MM.1S (cell line): ENCODE results near the gene SPAST.
"Not testable (repeated sequence)": the region's sequence is repeated elsewhere in the genome, so short reads cannot be mapped to it uniquely, and the experiment has no call there.

Experiments
- DNase-seq: peaks from one replicate; pipeline ENCODE4 v3.0.0-alpha.2; 2015
- H2AFZ ChIP-seq: fragments of 300-600 bp; sonication (generic); 2 replicates; pipeline ENCODE4 v1.6.0; 2016; ENCODE audit warnings: antibody characterized with exemption, low read length
- H3F3A ChIP-seq: fragments of 300-600 bp; sonication (generic); 2 replicates; pipeline ENCODE4 v1.6.1; 2016; ENCODE audit warnings: mild to moderate bottlenecking, antibody characterized with exemption, low read length, moderate library complexity, mixed read lengths; ENCODE audit not compliant: insufficient read depth
- H3K27ac ChIP-seq: fragments of 300-600 bp; sonication (generic); 2 replicates; pipeline ENCODE4 v1.5.1; 2016; ENCODE audit warnings: mild to moderate bottlenecking, low read length
- H3K27me3 ChIP-seq: fragments of 300-600 bp; sonication (generic); replicated peaks from 2 replicates; pipeline ENCODE4 v1.6.0; 2016; ENCODE audit warnings: low read length; ENCODE audit not compliant: insufficient read depth
- H3K36me3 ChIP-seq: fragments of 300-600 bp; sonication (generic); replicated peaks from 2 replicates; pipeline ENCODE4 v1.6.1; 2016; ENCODE audit warnings: mild to moderate bottlenecking, low read length, mixed read lengths; ENCODE audit not compliant: insufficient read depth
- H3K4me1 ChIP-seq: fragments of 300-600 bp; sonication (generic); 2 replicates; pipeline ENCODE4 v1.6.1; 2016; ENCODE audit warnings: low read length, mixed read lengths
- H3K4me2 ChIP-seq: fragments of 300-600 bp; sonication (generic); 2 replicates; pipeline ENCODE4 v1.6.0; 2016; ENCODE audit warnings: low read depth, low read length
- H3K4me3 ChIP-seq: fragments of 300-600 bp; sonication (generic); 2 replicates; pipeline ENCODE4 v1.5.1; 2016; ENCODE audit warnings: low read length, mixed read lengths
- H3K79me2 ChIP-seq: fragments of 300-600 bp; sonication (generic); 2 replicates; pipeline ENCODE4 v1.6.1; 2016; ENCODE audit warnings: mixed run types, low read length, mixed read lengths
- H3K9ac ChIP-seq: fragments of 300-600 bp; sonication (generic); 2 replicates; pipeline ENCODE4 v1.6.1; 2016; ENCODE audit warnings: low read length, mixed read lengths
- H3K9me2 ChIP-seq: fragments of 300-600 bp; sonication (generic); replicated peaks from 2 replicates; pipeline ENCODE4 v1.6.1; 2016; ENCODE audit warnings: mild to moderate bottlenecking, low read length, mixed read lengths; ENCODE audit not compliant: insufficient read depth
- H3K9me3 ChIP-seq: fragments of 300-600 bp; sonication (generic); replicated peaks from 2 replicates; pipeline ENCODE4 v1.6.1; 2016; ENCODE audit warnings: mild to moderate bottlenecking, low read length, mixed read lengths; ENCODE audit not compliant: insufficient read depth
- H4K20me1 ChIP-seq: fragments of 300-600 bp; sonication (generic); 2 replicates; pipeline ENCODE4 v1.6.1; 2016; ENCODE audit warnings: mild to moderate bottlenecking, low read length, moderate library complexity, mixed read lengths; ENCODE audit not compliant: insufficient read depth
- CTCF ChIP-seq: fragments of 300-600 bp; sonication (generic); IDR thresholded peaks from 2 replicates; pipeline ENCODE4 v1.5.1; 2016; ENCODE audit warnings: antibody characterized with exemption, low read length, mixed read lengths
- EZH2 ChIP-seq: fragments of 300-600 bp; sonication (generic); optimal IDR thresholded peaks from 2 replicates; pipeline ENCODE3; 2017; ENCODE audit warnings: low read depth, mild to moderate bottlenecking, antibody characterized with exemption, low read length, mixed read lengths
- EZH2phosphoT487 ChIP-seq: fragments of 300-600 bp; sonication (generic); IDR thresholded peaks from 2 replicates; pipeline ENCODE4 v1.6.1; 2018; ENCODE audit warnings: antibody characterized with exemption, low read length

The SPAST gene

GRCh38 chr2:32128636-32129035 lies 65.3 kb downstream of the SPAST start:
- Histone ChIP-seq H3K4me2 (no peak overlapping the region), H3K27me3 (no peaks in the 10 kb centered on the region), H3K9ac (no peak overlapping the region), H3K79me2 (no peaks in the 10 kb centered on the region), H3K27ac (no peak overlapping the region), H4K20me1 (no peaks in the 10 kb centered on the region), H3K9me3 (no peaks in the 10 kb centered on the region), H3K4me1 (no peaks in the 10 kb centered on the region), H3K9me2 (no peaks in the 10 kb centered on the region), H3K36me3 (no peaks in the 10 kb centered on the region), H3F3A (no peaks in the 10 kb centered on the region), H3K4me3 (no peak overlapping the region), H2AFZ (no peak overlapping the region)
- TF ChIP-seq EZH2phosphoT487 = no peak
- no peak for TF ChIP-seq CTCF
- TF ChIP-seq EZH2 = no peak
- DNase-seq = no peak

- no peak overlapping the region for H3K4me3 ChIP-seq
- no peaks in the 10 kb centered on the region for H4K20me1 ChIP-seq
- no peaks in the 10 kb centered on the region for H3K9me2 ChIP-seq
- TF ChIP-seq EZH2phosphoT487 (no peak), CTCF (no peak), EZH2 (no peak)
- H3K36me3 ChIP-seq = no peaks in the 10 kb centered on the region
- H3K9me3 ChIP-seq = no peaks in the 10 kb centered on the region
- H3K79me2 ChIP-seq = no peaks in the 10 kb centered on the region
- H2AFZ ChIP-seq = no peak overlapping the region
- no peaks in the 10 kb centered on the region for H3K27me3 ChIP-seq
- H3K4me2 ChIP-seq = no peak overlapping the region
- no peak overlapping the region for H3K9ac ChIP-seq
- no peaks in the 10 kb centered on the region for H3F3A ChIP-seq
- DNase-seq = no peak
- no peaks in the 10 kb centered on the region for H3K4me1 ChIP-seq
- no peak overlapping the region for H3K27ac ChIP-seq
These were observed 65.7 kb downstream of the SPAST start for GRCh38 chr2:32129086-32129485.

- H3K4me1 ChIP-seq = no peaks in the 10 kb centered on the region
- H3K4me2 ChIP-seq = no peak overlapping the region
- H3K27ac ChIP-seq = no peak overlapping the region
- H3K36me3 ChIP-seq = no peaks in the 10 kb centered on the region
- no peaks in the 10 kb centered on the region for H4K20me1 ChIP-seq
- no peak overlapping the region for H2AFZ ChIP-seq
- TF ChIP-seq EZH2phosphoT487 (no peak), CTCF (peak; percentile 21; the same call in 1 of the 2 replicates)
- no peaks in the 10 kb centered on the region for H3F3A ChIP-seq
- DNase-seq = peak; percentile 50
- H3K9me3 ChIP-seq = no peaks in the 10 kb centered on the region
- H3K4me3 ChIP-seq = no peak overlapping the region
- no peaks in the 10 kb centered on the region for H3K79me2 ChIP-seq
- no peaks in the 10 kb centered on the region for H3K9me2 ChIP-seq
- no peak overlapping the region for H3K9ac ChIP-seq
- H3K27me3 ChIP-seq = no peaks in the 10 kb centered on the region
These were observed 72.1 kb downstream of the SPAST start for GRCh38 chr2:32135409-32135808.

- Histone ChIP-seq H2AFZ (no peak overlapping the region), H4K20me1 (no peaks in the 10 kb centered on the region), H3K27me3 (no peaks in the 10 kb centered on the region), H3K27ac (no peak overlapping the region), H3K9me2 (no peaks in the 10 kb centered on the region), H3K4me2 (no peak overlapping the region), H3F3A (no peaks in the 10 kb centered on the region), H3K4me3 (no peak overlapping the region), H3K36me3 (no peaks in the 10 kb centered on the region), H3K79me2 (no peaks in the 10 kb centered on the region), H3K4me1 (no peaks in the 10 kb centered on the region), H3K9me3 (no peaks in the 10 kb centered on the region), H3K9ac (no peak overlapping the region)
- DNase-seq = no peak
- TF ChIP-seq EZH2phosphoT487 = no peak
- no peak for TF ChIP-seq CTCF
- no peak for TF ChIP-seq EZH2
These were observed 72.7 kb downstream of the SPAST start for GRCh38 chr2:32136097-32136496.

GRCh38 chr2:32151544-32151943 lies 88.2 kb downstream of the SPAST start:
- not testable (repeated sequence) for H3K4me3 ChIP-seq, H3K27me3 ChIP-seq, H3K9me3 ChIP-seq, H3K79me2 ChIP-seq, H2AFZ ChIP-seq, H3K9me2 ChIP-seq, H3K27ac ChIP-seq, H3K9ac ChIP-seq, H3K4me1 ChIP-seq, H4K20me1 ChIP-seq, H3K4me2 ChIP-seq, H3K36me3 ChIP-seq, DNase-seq, H3F3A ChIP-seq
